GM12891 (cell line): ENCODE results near the gene GALNT9.

Experiments
- PAX5 ChIP-seq: IDR thresholded peaks from 2 replicates; pipeline ENCODE4 v1.6.1; 2011; ENCODE audit warnings: low read length, moderate library complexity, mild to moderate bottlenecking; ENCODE audit not compliant: insufficient read depth, severe bottlenecking
- POLR2A ChIP-seq: IDR thresholded peaks from 2 replicates; pipeline ENCODE4 v1.6.1; 2011; ENCODE audit warnings: low read depth, low read length, control low read depth
- POLR2AphosphoS5 ChIP-seq: IDR thresholded peaks from 2 replicates; pipeline ENCODE4 v1.6.1; 2011; ENCODE audit warnings: low read depth, low read length, control low read depth
- SPI1 ChIP-seq: IDR thresholded peaks from 2 replicates; pipeline ENCODE4 v1.6.1; 2011; ENCODE audit warnings: low read depth, low read length, control low read depth
- TAF1 ChIP-seq: IDR thresholded peaks from 2 replicates; pipeline ENCODE4 v1.6.1; 2011; ENCODE audit warnings: low read depth, low read length, control low read depth

- no peak for TF ChIP-seq POLR2A
- TF ChIP-seq TAF1 = no peak
- no peak for TF ChIP-seq POLR2AphosphoS5
- no peak for TF ChIP-seq PAX5
- no peak for TF ChIP-seq SPI1
Measured at GRCh38 chr12:132159555-132160003, 169.8 kb downstream of the GALNT9 start.
